ENCODE measurements around the gene PDGFRB.

Gene PDGFRB

GRCh38 chr5:150114102-150114641 is 41.5 kb downstream of the PDGFRB start:
- TF ChIP-seq, protein P1, sequence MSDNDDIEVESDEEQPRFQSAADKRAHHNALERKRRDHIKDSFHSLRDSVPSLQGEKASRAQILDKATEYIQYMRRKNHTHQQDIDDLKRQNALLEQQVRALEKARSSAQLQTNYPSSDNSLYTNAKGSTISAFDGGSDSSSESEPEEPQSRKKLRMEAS (IDR thresholded peaks at IDR 0.05) = no peak

- TF ChIP-seq CEBPB (IDR thresholded peaks at IDR 0.05) (no peak), CREB1 (IDR thresholded peaks at IDR 0.05; ENCODE audit: low read depth) (no peak), FOXM1 (IDR thresholded peaks at IDR 0.05; ENCODE audit: borderline replicate concordance, low read depth) (no peak)
Measured at GRCh38 chr5:150113047-150113744, 42.4 kb downstream of the PDGFRB start.

GRCh38 chr5:150112201-150113046 is 43.2 kb downstream of the PDGFRB start:
- TF ChIP-seq TCF12 (IDR thresholded peaks at IDR 0.05; ENCODE audit: low read depth) (no peak), FOXM1 (IDR thresholded peaks at IDR 0.05; ENCODE audit: borderline replicate concordance, low read depth) (no peak), TAF1 (IDR thresholded peaks at IDR 0.05; ENCODE audit: low read depth) (no peak), TEAD4 (IDR thresholded peaks at IDR 0.05) (no peak), YY1 (IDR thresholded peaks at IDR 0.05; ENCODE audit: low read depth) (no peak), EP300 (IDR thresholded peaks at IDR 0.05; ENCODE audit: borderline replicate concordance) (no peak), USF1 (IDR thresholded peaks at IDR 0.05) (no peak)

DNA sequence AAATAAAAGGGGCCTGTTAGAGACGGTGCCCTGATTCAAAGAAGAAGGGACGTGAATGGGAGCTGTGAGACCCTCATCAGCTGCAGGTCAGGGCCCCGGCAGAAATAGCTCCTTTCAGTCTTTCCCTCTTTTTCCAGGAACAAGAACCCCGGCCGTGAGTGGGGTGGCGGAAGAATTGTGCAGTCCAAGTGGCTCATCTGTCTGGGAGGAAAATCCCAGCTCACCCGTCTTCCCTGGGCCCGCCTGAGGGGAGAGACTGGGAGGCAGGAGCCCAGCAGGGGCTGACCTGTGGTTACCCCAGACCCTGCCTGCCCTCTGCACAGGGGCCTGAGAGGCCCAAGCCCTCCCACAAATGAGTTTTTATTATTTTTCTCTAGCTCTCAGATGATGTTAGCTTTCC is 44.5 kb downstream of the PDGFRB start:
- TF ChIP-seq, protein P1 (IDR thresholded peaks at IDR 0.05) = no peak
- TF ChIP-seq TEAD4 (IDR thresholded peaks at IDR 0.05) = no peak
- no peak for TF ChIP-seq USF1 (IDR thresholded peaks at IDR 0.05)
- no peak for TF ChIP-seq RAD21 (IDR thresholded peaks at IDR 0.05; ENCODE audit: low read depth)
- TF ChIP-seq FOXM1 (IDR thresholded peaks at IDR 0.05; ENCODE audit: borderline replicate concordance, low read depth) = no peak
- no peak for TF ChIP-seq EP300 (IDR thresholded peaks at IDR 0.05; ENCODE audit: borderline replicate concordance)
- TF ChIP-seq TAF1 (IDR thresholded peaks at IDR 0.05; ENCODE audit: low read depth) = no peak
- no peak for TF ChIP-seq EGR1 (IDR thresholded peaks at IDR 0.05)
- TF ChIP-seq TCF12 (IDR thresholded peaks at IDR 0.05; ENCODE audit: low read depth) = no peak
- TF ChIP-seq CEBPB (IDR thresholded peaks at IDR 0.05) = no peak
- no peak for TF ChIP-seq ZBTB7A (IDR thresholded peaks at IDR 0.05; ENCODE audit: low read depth)
- no peak for TF ChIP-seq CREB1 (IDR thresholded peaks at IDR 0.05; ENCODE audit: low read depth)
- TF ChIP-seq NFIC (IDR thresholded peaks at IDR 0.05) = no peak
- no peak for TF ChIP-seq YY1 (IDR thresholded peaks at IDR 0.05; ENCODE audit: low read depth)
- no peak for TF ChIP-seq REST (IDR thresholded peaks at IDR 0.05; ENCODE audit: low read depth)

- TF ChIP-seq REST (IDR thresholded peaks at IDR 0.05; ENCODE audit: low read depth) (no peak), EGR1 (IDR thresholded peaks at IDR 0.05) (no peak), TAF1 (IDR thresholded peaks at IDR 0.05; ENCODE audit: low read depth) (no peak), ZBTB7A (IDR thresholded peaks at IDR 0.05; ENCODE audit: low read depth) (no peak)
- TF ChIP-seq, protein P1 (IDR thresholded peaks at IDR 0.05) = no peak
Measured at GRCh38 chr5:150109921-150110320, 45.7 kb downstream of the PDGFRB start.
